Measurements from ENCODE around the gene CBX2. TPM values are rescaled to one million over a fixed set of nuclear protein-coding genes. Genes with fewer than 3 reads are reported as not detected.

CBX2 gene
- total RNA-seq, 1 donor from 2014 or later: 3.5 TPM

GRCh38 chr17:79815836-79816461 is 38.0 kb downstream of the CBX2 start:
- intact Hi-C loops (cut with DNase I): no loop called here
- DNase-seq (ENCODE audit: low spot score): no peak

GRCh38 chr17:79818026-79818758 is 40.2 kb downstream of the CBX2 start:
- intact Hi-C loops (cut with DNase I): no loop called here

GRCh38 chr17:79819085-79819484 is 41.1 kb downstream of the CBX2 start:
- no peak for DNase-seq (ENCODE audit: low spot score)
- intact Hi-C loops (cut with DNase I): no loop called here

More at GRCh38 chr17:79818026-79818758, 40.2 kb downstream of the CBX2 start:
- no peak for DNase-seq (ENCODE audit: low spot score)

- no peak for DNase-seq (ENCODE audit: low spot score)
Observed at GRCh38 chr17:79819534-79820276, 41.8 kb downstream of the CBX2 start.

GRCh38 chr17:79820959-79821330 is 43.0 kb downstream of the CBX2 start:
- no peak for DNase-seq (ENCODE audit: low spot score)
- intact Hi-C loops (cut with DNase I): no loop called here

More at GRCh38 chr17:79819534-79820276, 41.8 kb downstream of the CBX2 start:
- intact Hi-C loops (cut with DNase I): no loop called here

GRCh38 chr17:79821331-79822095 is 43.6 kb downstream of the CBX2 start:
- no peak for DNase-seq (ENCODE audit: low spot score)
- intact Hi-C loops (cut with DNase I): no loop called here

GRCh38 chr17:79822583-79823124 is 44.7 kb downstream of the CBX2 start:
- DNase-seq (ENCODE audit: low spot score): no peak
- intact Hi-C loops (cut with DNase I): no loop called here

GRCh38 chr17:79824234-79824633 is 46.3 kb downstream of the CBX2 start:
- intact Hi-C loops (cut with DNase I): no loop called here
- no peak for DNase-seq (ENCODE audit: low spot score)

- intact Hi-C loops (cut with DNase I): no loop called here
- DNase-seq (ENCODE audit: low spot score): no peak
Observed at GRCh38 chr17:79824893-79825579, 47.1 kb downstream of the CBX2 start.

- intact Hi-C loops (cut with DNase I): no loop called here
Observed at GRCh38 chr17:79825580-79825921, 47.6 kb downstream of the CBX2 start.

GRCh38 chr17:79826204-79826680 is 48.3 kb downstream of the CBX2 start:
- intact Hi-C loops (cut with DNase I): no loop called here
- DNase-seq (ENCODE audit: low spot score): no peak

More at GRCh38 chr17:79825580-79825921, 47.6 kb downstream of the CBX2 start:
- DNase-seq (ENCODE audit: low spot score): no peak

GRCh38 chr17:79826841-79827578 is 49.1 kb downstream of the CBX2 start:
- DNase-seq (ENCODE audit: low spot score): no peak
- intact Hi-C loops (cut with DNase I): no loop called here

- DNase-seq (ENCODE audit: low spot score): no peak
- intact Hi-C loops (cut with DNase I): no loop called here
Observed at GRCh38 chr17:79829004-79829403, 51.1 kb downstream of the CBX2 start.

- no peak for DNase-seq (ENCODE audit: low spot score)
- intact Hi-C loops (cut with DNase I): no loop called here
Observed at GRCh38 chr17:79829457-79829856, 51.5 kb downstream of the CBX2 start.

GRCh38 chr17:79830303-79830702 is 52.4 kb downstream of the CBX2 start:
- intact Hi-C loops (cut with DNase I): no loop called here
- DNase-seq (ENCODE audit: low spot score): no peak

- no peak for DNase-seq (ENCODE audit: low spot score)
- intact Hi-C loops (cut with DNase I): no loop called here
Observed at GRCh38 chr17:79830763-79831264, 52.9 kb downstream of the CBX2 start.

- intact Hi-C loops (cut with DNase I): no loop called here
- DNase-seq (ENCODE audit: low spot score): peak; percentile 85
Observed at GRCh38 chr17:79831265-79832217, 53.6 kb downstream of the CBX2 start.
